ENCODE results near the gene FRAS1.

DNA sequence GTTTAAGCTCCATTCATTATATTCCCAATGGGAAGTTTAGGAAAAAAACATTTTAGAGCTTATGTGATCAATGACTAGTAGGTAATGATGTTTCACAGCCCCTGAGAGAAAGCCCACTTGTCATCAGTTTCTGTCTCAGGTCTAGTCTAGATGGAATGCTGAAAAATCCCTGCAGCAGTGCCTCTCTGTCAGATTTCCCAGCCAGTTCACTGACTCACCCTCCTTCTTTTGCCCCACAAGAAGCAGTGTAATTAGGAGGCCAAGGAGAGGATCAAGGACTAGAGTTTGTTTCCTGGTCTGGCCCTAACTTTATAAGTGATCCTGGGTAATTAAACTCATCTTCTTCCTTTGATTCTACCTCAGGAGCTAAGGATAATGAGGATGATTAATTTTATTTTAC, 375.8 kb downstream of the FRAS1 start:
- TF ChIP-seq POLR2AphosphoS5 (IDR thresholded peaks at IDR 0.05; ENCODE audit: low read depth, low read length) = no peak
- no peak for TF ChIP-seq POLR2A (IDR thresholded peaks at IDR 0.05; ENCODE audit: low read depth, low read length)
- TF ChIP-seq SPI1 (IDR thresholded peaks at IDR 0.05; ENCODE audit: low read depth, low read length) = no peak
- TF ChIP-seq POU2F2 (IDR thresholded peaks at IDR 0.05; ENCODE audit: low read depth, low read length) = no peak

Measured in GM12891 (cell line).